HFF-Myc (cell line): Measurements from ENCODE around the gene DCAF6.

Experiments
- DNase-seq: peaks from one replicate; pipeline ENCODE4 v3.0.0-alpha.2; 2011; ENCODE audit warnings: low read depth; ENCODE audit errors: extremely low read depth
- H3K4me3 ChIP-seq: replicated peaks from 2 replicates; pipeline ENCODE4 v1.5.1; 2011; ENCODE audit warnings: low read depth, mild to moderate bottlenecking, control low read depth, low read length
- CTCF ChIP-seq: IDR thresholded peaks from 2 replicates; pipeline ENCODE4 v1.5.1; 2012; ENCODE audit warnings: mild to moderate bottlenecking, low read depth, low read length, control low read depth; ENCODE audit errors: missing control alignments

The DCAF6 gene

GRCh38 chr1:167981933-167982332 is 45.5 kb downstream of the DCAF6 start:
- TF ChIP-seq CTCF: no peak
- DNase-seq: no peak
- H3K4me3 ChIP-seq: no peak overlapping the region

GRCh38 chr1:167983797-167984420 is 47.4 kb downstream of the DCAF6 start:
- H3K4me3 ChIP-seq: no peak overlapping the region
- no peak for TF ChIP-seq CTCF
- no peak for DNase-seq

- DNase-seq: no peak
- no peak overlapping the region for H3K4me3 ChIP-seq
- no peak for TF ChIP-seq CTCF
Observed at GRCh38 chr1:167984886-167985489, 48.5 kb downstream of the DCAF6 start.

- no peak for TF ChIP-seq CTCF
- DNase-seq: no peak
- H3K4me3 ChIP-seq: no peak overlapping the region
Observed at GRCh38 chr1:167987174-167987573, 50.7 kb downstream of the DCAF6 start.

GRCh38 chr1:167991546-167991945 is 55.1 kb downstream of the DCAF6 start:
- no peak for DNase-seq
- no peak overlapping the region for H3K4me3 ChIP-seq
- TF ChIP-seq CTCF: no peak

GRCh38 chr1:167993720-167994119 is 57.2 kb downstream of the DCAF6 start:
- no peak for TF ChIP-seq CTCF
- no peak overlapping the region for H3K4me3 ChIP-seq
- no peak for DNase-seq

- TF ChIP-seq CTCF: no peak
- no peak overlapping the region for H3K4me3 ChIP-seq
- no peak for DNase-seq
Observed at GRCh38 chr1:167994560-167994959, 58.1 kb downstream of the DCAF6 start.
